Brain microvascular endothelial cell (primary cell): ENCODE results near the gene VPREB3.

ENCODE experiments used
- DNase-seq: peaks from one replicate; pipeline ENCODE4 v3.0.0-alpha.2; 2020
- H3K27ac ChIP-seq: fragments of 250-450 bp; sonication (Bioruptor Pico); 2 replicates; pipeline ENCODE4 v1.5.1; 2020; ENCODE audit warnings: mild to moderate bottlenecking, moderate library complexity
- H3K27me3 ChIP-seq: fragments of 250-450 bp; sonication (Bioruptor Pico); replicated peaks from 2 replicates; pipeline ENCODE4 v1.5.1; 2020; ENCODE audit warnings: mild to moderate bottlenecking
- H3K36me3 ChIP-seq: fragments of 250-450 bp; sonication (Bioruptor Pico); replicated peaks from 2 replicates; pipeline ENCODE4 v1.5.1; 2020; ENCODE audit warnings: mild to moderate bottlenecking
- H3K4me3 ChIP-seq: 2 replicates; pipeline ENCODE4 v1.5.1; 2011; ENCODE audit warnings: low read depth, mild to moderate bottlenecking, control low read depth, low read length, moderate library complexity
- CTCF ChIP-seq: IDR thresholded peaks from 2 replicates; pipeline ENCODE4 v1.5.1; 2011; ENCODE audit warnings: low read depth, mild to moderate bottlenecking, moderate library complexity, low read length, control low read depth, inconsistent platforms; ENCODE audit errors: missing control alignments
- in situ Hi-C: cut with HindIII; loops from 2 replicates; pipeline ENCODE4 v1.10.0; 2017; ENCODE audit warnings: low sequenced_read_pairs, low pct_ligation_motif_present

VPREB3 gene

GRCh38 chr22:23781065-23781464 lies 26.8 kb upstream of the VPREB3 start:
- in situ Hi-C loops, result no loop called here
- Histone ChIP-seq H3K36me3 (no peaks in the 10 kb centered on the region), H3K27ac (no peak overlapping the region), H3K27me3 (no peaks in the 10 kb centered on the region), H3K4me3 (no peak overlapping the region)
- no peak for TF ChIP-seq CTCF
- no peak for DNase-seq

GRCh38 chr22:23780146-23780748 lies 26.0 kb upstream of the VPREB3 start:
- H3K27ac ChIP-seq, result no peak overlapping the region
- H3K4me3 ChIP-seq, result no peak overlapping the region
- H3K27me3 ChIP-seq, result no peaks in the 10 kb centered on the region
- H3K36me3 ChIP-seq, result no peaks in the 10 kb centered on the region
- in situ Hi-C loops, result no loop called here
- no peak for TF ChIP-seq CTCF
- no peak for DNase-seq

GRCh38 chr22:23779731-23780130 lies 25.5 kb upstream of the VPREB3 start:
- Histone ChIP-seq H3K27me3 (no peaks in the 10 kb centered on the region), H3K36me3 (no peaks in the 10 kb centered on the region), H3K4me3 (no peak overlapping the region), H3K27ac (no peak overlapping the region)
- TF ChIP-seq CTCF, result no peak
- no peak for DNase-seq
- in situ Hi-C loops, result no loop called here

GRCh38 chr22:23779083-23779482 lies 24.9 kb upstream of the VPREB3 start:
- Histone ChIP-seq H3K27me3 (no peaks in the 10 kb centered on the region), H3K4me3 (no peak overlapping the region), H3K36me3 (no peaks in the 10 kb centered on the region), H3K27ac (no peak overlapping the region)
- in situ Hi-C loops, result no loop called here
- no peak for TF ChIP-seq CTCF
- DNase-seq, result no peak

GRCh38 chr22:23778577-23778900 lies 24.3 kb upstream of the VPREB3 start:
- Histone ChIP-seq H3K27me3 (no peaks in the 10 kb centered on the region), H3K27ac (no peak overlapping the region), H3K36me3 (no peaks in the 10 kb centered on the region), H3K4me3 (no peak overlapping the region)
- no peak for DNase-seq
- in situ Hi-C loops, result no loop called here
- TF ChIP-seq CTCF, result no peak
